Measurements from ENCODE around the gene IQSEC1. TPM values are rescaled to one million over a fixed set of nuclear protein-coding genes. Genes with fewer than 3 reads are reported as not detected.

IQSEC1 gene
- total and polyA plus RNA-seq, 2 donors (not counting 3 experiments of a cell fraction or from before 2014, with no cell fraction given): 5.2 to 18.0 TPM

DNA sequence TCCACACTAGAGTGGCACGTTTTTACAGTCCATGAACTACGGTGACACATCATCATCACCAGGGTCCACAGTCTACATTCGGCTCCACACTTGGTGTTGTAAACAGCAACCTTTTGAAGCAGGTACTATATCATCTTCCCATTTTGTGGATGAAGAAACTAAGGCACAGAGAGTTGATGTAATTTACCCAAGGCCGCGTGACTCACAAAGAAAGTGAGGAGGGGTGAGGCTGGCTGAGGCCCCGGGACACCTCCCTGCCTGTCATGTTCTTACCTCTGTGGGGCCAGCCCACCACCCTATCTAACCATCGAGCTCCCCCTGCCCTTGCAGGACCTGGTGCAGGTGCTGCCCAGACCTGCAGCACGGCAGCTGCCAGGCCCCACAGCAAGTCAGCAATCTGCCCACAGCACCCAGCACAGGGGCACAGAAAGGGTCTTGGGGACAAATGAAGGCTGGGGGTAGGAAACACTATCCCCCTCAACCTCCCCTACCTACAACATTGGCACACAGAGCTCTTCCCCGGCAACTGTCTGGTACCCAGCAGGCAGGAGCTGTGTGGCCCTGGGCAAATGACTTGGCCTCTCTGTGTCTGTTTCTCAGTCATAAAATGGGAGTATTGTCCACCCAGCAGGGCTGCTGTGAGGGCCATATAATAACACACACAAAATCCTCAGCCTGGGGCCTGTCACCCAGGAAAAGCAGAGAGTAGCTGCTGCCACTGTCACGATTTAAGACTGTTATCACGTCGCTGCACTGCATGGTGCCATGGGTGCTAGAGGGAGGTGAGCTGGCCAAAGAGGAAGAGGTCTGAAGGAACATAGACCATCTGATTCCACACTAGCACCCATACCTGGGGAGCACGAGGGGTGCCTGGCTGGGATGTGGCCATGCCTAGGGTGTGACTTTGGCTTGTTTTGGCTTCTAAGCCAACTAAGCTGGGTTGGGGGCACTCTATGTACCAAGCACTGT, 115.1 kb downstream of the IQSEC1 start:
- Histone ChIP-seq H3K9me3 (replicated peaks; ENCODE audit: control insufficient read depth, insufficient read depth, low read length) (no peaks in the 10 kb centered on the region), H3K27ac (ENCODE audit: insufficient read depth, low read depth, low read length) (no peak overlapping the region), H3K79me2 (ENCODE audit: control insufficient read depth, insufficient read depth, low read length) (no peaks in the 10 kb centered on the region), H3K4me2 (ENCODE audit: insufficient read depth, low read length) (no peak overlapping the region), H3K27me3 (ENCODE audit: control insufficient read depth in 2 of 2, insufficient read depth in 2 of 2, low read length in 2 of 2) (no peaks in the 10 kb centered on the region), H3K36me3 (ENCODE audit: control insufficient read depth in 2 of 2, extremely low read depth in 1 of 2, insufficient read depth in 2 of 2, low read length in 2 of 2) (no peaks in the 10 kb centered on the region), H2AFZ (ENCODE audit: low read depth, low read length) (no peak overlapping the region), H3K4me3 (replicated peaks in 1 of 3; ENCODE audit: insufficient read depth in 1 of 3, low read depth in 1 of 3, low read length in 3 of 3) (no peak overlapping the region), H3K9ac (replicated peaks; ENCODE audit: extremely low read depth, insufficient read depth, low read length) (no peak overlapping the region), H3K4me1 (ENCODE audit: control insufficient read depth, extremely low read depth, insufficient read depth, low read length) (peaks cover 19% of the 10 kb centered on the region), H3K9me1 (replicated peaks; ENCODE audit: control insufficient read depth, extremely low read depth, insufficient read depth, low read length) (no peaks in the 10 kb centered on the region), H4K20me1 (replicated peaks; ENCODE audit: control insufficient read depth, extremely low read depth, insufficient read depth, low read length) (no peaks in the 10 kb centered on the region)
- no peak for FAIRE-seq
- dilution Hi-C loops (cut with MboI; ENCODE audit: extremely low pct_ligation_motif_present, low sequenced_read_pairs) (no loop called here), intact Hi-C loops (cut with micrococcal nuclease) (no loop called here)
- no TSS peak for BruUV-seq (replicated peaks)
- POLR2A ChIA-PET: interaction anchor here (0.9 kb wide), 1 partner anchor 9 kb away, joined by 3 read pairs; no protein-coding TSS in a partner anchor
- TF ChIP-seq, protein P1, sequence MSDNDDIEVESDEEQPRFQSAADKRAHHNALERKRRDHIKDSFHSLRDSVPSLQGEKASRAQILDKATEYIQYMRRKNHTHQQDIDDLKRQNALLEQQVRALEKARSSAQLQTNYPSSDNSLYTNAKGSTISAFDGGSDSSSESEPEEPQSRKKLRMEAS (IDR thresholded peaks at IDR 0.05; ENCODE audit: insufficient read depth, insufficient read length): no peak
- TF ChIP-seq, protein P2, sequence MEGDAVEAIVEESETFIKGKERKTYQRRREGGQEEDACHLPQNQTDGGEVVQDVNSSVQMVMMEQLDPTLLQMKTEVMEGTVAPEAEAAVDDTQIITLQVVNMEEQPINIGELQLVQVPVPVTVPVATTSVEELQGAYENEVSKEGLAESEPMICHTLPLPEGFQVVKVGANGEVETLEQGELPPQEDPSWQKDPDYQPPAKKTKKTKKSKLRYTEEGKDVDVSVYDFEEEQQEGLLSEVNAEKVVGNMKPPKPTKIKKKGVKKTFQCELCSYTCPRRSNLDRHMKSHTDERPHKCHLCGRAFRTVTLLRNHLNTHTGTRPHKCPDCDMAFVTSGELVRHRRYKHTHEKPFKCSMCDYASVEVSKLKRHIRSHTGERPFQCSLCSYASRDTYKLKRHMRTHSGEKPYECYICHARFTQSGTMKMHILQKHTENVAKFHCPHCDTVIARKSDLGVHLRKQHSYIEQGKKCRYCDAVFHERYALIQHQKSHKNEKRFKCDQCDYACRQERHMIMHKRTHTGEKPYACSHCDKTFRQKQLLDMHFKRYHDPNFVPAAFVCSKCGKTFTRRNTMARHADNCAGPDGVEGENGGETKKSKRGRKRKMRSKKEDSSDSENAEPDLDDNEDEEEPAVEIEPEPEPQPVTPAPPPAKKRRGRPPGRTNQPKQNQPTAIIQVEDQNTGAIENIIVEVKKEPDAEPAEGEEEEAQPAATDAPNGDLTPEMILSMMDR (IDR thresholded peaks at IDR 0.05; ENCODE audit: extremely low read depth in 1 of 2, insufficient read depth in 1 of 2, low read depth in 1 of 2, low read length in 2 of 2): no peak
- TF ChIP-seq POLR2A (IDR thresholded peaks at IDR 0.05; ENCODE audit: low read depth, low read length) (no peak), POLR2AphosphoS5 (IDR thresholded peaks at IDR 0.05; ENCODE audit: insufficient read depth, low read depth, low read length) (no peak), MYC (IDR thresholded peaks at IDR 0.05; ENCODE audit: low read depth, low read length) (no peak), EZH2 (IDR thresholded peaks at IDR 0.05; ENCODE audit: borderline replicate concordance, low read depth, low read length, severe bottlenecking) (no peak), FOS (IDR thresholded peaks at IDR 0.05; ENCODE audit: borderline replicate concordance, insufficient read depth, low read length) (no peak), GATA2 (IDR thresholded peaks at IDR 0.05; ENCODE audit: insufficient read depth, insufficient read length, low read depth, low read length) (no peak), JUN (IDR thresholded peaks at IDR 0.05; ENCODE audit: borderline replicate concordance, insufficient read depth, insufficient read length, low read depth) (no peak)
- CTCF ChIA-PET: interaction anchor here (0.8 to 3.0 kb wide), 2 partner anchors 8 to 10 kb away, joined by 3 to 11 read pairs; no protein-coding TSS in a partner anchor
- no peak for DNase-seq (ENCODE audit: low read depth, low spot score)
